Endothelial cell of umbilical vein (primary cell): Measurements from ENCODE around the gene B3GALNT1. TPM values are rescaled to one million over a fixed set of nuclear protein-coding genes. Genes with fewer than 3 reads are reported as not detected.
A peak's percentile ranks its signal among the peaks of the same experiment; 100 is the strongest.

Experiments used
- BruUV-seq: library from RNA; stranded (reverse); fragments of 400-500 nt; replicated peaks from 2 replicates; lab custom pipeline; 2021; lab: Mats Ljungman, UMichigan
- CTCF ChIA-PET: fragments of 300-600, 350-600 bp; sonication (Branson Sonifier 250); formaldehyde crosslinking; loops from one replicate; lab custom pipeline; 2021; ENCODE audit warnings: antibody characterized with exemption, inconsistent platforms; lab: Charles Lee
- POLR2A ChIA-PET: fragments of 300-600, 350-600 bp; sonication (Branson Sonifier 250); formaldehyde crosslinking; loops from one replicate; lab custom pipeline; 2021; ENCODE audit warnings: antibody characterized with exemption, inconsistent platforms; lab: Charles Lee
- DNase-seq: peaks from one replicate; pipeline ENCODE4 v3.0.0-alpha.2; 2011; ENCODE audit warnings: low read depth, low spot score
- FAIRE-seq: peaks from 2 replicates; lab custom pipeline; 2011; peaks lifted over from hg19 to GRCh38; lab: Jason Lieb, UNC
- H2AFZ ChIP-seq: 2 replicates; pipeline ENCODE4 v1.6.0; 2012; ENCODE audit warnings: low read depth, low read length, control low read depth, inconsistent platforms
- H3K27ac ChIP-seq: 2 replicates; pipeline ENCODE4 v1.5.1; 2011; ENCODE audit warnings: low read depth, mild to moderate bottlenecking, control low read depth, low read length, moderate library complexity; ENCODE audit not compliant: insufficient read depth
- H3K27me3 ChIP-seq, 2 experiments: 2 replicates each; pipeline versions ENCODE4 v1.6.0 to v1.6.1; 2011; ENCODE audit warnings: low read length in 2 of 2, mixed read lengths in 1 of 2; ENCODE audit not compliant: control insufficient read depth in 2 of 2, insufficient read depth in 2 of 2
- H3K36me3 ChIP-seq, 2 experiments: 2 replicates in 1 of 2; 3 replicates in 1 of 2; pipeline ENCODE4 v1.5.1; 2011; ENCODE audit warnings: low read length in 2 of 2, mild to moderate bottlenecking in 1 of 2, moderate library complexity in 1 of 2; ENCODE audit not compliant: control insufficient read depth in 2 of 2, insufficient read depth in 2 of 2; ENCODE audit errors: extremely low read depth in 1 of 2
- H3K4me1 ChIP-seq: 3 replicates; pipeline ENCODE4 v1.5.1; 2011; ENCODE audit warnings: mild to moderate bottlenecking, low read length; ENCODE audit not compliant: control insufficient read depth, insufficient read depth; ENCODE audit errors: extremely low read depth
- H3K4me2 ChIP-seq: 2 replicates; pipeline ENCODE4 v1.6.1; 2011; ENCODE audit warnings: low read length, control low read depth, mixed read lengths; ENCODE audit not compliant: insufficient read depth
- H3K4me3 ChIP-seq, 3 experiments: fragments of 200-600 bp in 1 of 3; sonication (generic), shearing (Covaris generic) in 1 of 3; replicated peaks in 1 of 3; 2 replicates each; pipeline ENCODE4 v1.5.1; 2011 to 2016; ENCODE audit warnings: control low read depth in 3 of 3, low read length in 3 of 3, mild to moderate bottlenecking in 2 of 3, inconsistent platforms in 1 of 3, low read depth in 1 of 3, moderate library complexity in 1 of 3; ENCODE audit not compliant: insufficient read depth in 1 of 3
- H3K79me2 ChIP-seq: 2 replicates; pipeline ENCODE4 v1.6.0; 2012; ENCODE audit warnings: low read length, inconsistent platforms; ENCODE audit not compliant: control insufficient read depth, insufficient read depth
- H3K9ac ChIP-seq: replicated peaks from 2 replicates; pipeline ENCODE3; 2011; ENCODE audit warnings: low read length, control low read depth; ENCODE audit not compliant: insufficient read depth; ENCODE audit errors: extremely low read depth
- H3K9me1 ChIP-seq: replicated peaks from 3 replicates; pipeline ENCODE4 v1.6.0; 2011; ENCODE audit warnings: mild to moderate bottlenecking, low read length; ENCODE audit not compliant: control insufficient read depth, insufficient read depth; ENCODE audit errors: extremely low read depth
- H3K9me3 ChIP-seq: replicated peaks from 2 replicates; pipeline ENCODE4 v1.5.1; 2012; ENCODE audit warnings: low read length, inconsistent platforms; ENCODE audit not compliant: control insufficient read depth, insufficient read depth
- H4K20me1 ChIP-seq: replicated peaks from 2 replicates; pipeline ENCODE3; 2011; ENCODE audit warnings: mild to moderate bottlenecking, low read length; ENCODE audit not compliant: control insufficient read depth, insufficient read depth; ENCODE audit errors: extremely low read depth
- CTCF ChIP-seq, 2 donors: IDR thresholded peaks; 1 replicate in 1 of 2; 2 replicates in 1 of 2; pipeline ENCODE4 v1.5.1; 2011; ENCODE audit warnings: low read length in 2 of 2, mild to moderate bottlenecking in 2 of 2, moderate library complexity in 2 of 2, control low read depth in 1 of 2, inconsistent platforms in 1 of 2, low read depth in 1 of 2; ENCODE audit not compliant: insufficient read depth in 1 of 2; ENCODE audit errors: extremely low read depth in 1 of 2
- EZH2 ChIP-seq: IDR thresholded peaks from 2 replicates; pipeline ENCODE4 v1.6.1; 2012; ENCODE audit warnings: borderline replicate concordance, low read depth, mild to moderate bottlenecking, moderate library complexity, low read length, inconsistent platforms; ENCODE audit not compliant: severe bottlenecking
- FOS ChIP-seq: IDR thresholded peaks from 2 replicates; pipeline ENCODE4 v1.6.1; 2011; ENCODE audit warnings: mild to moderate bottlenecking, low read length, moderate library complexity, borderline replicate concordance; ENCODE audit not compliant: insufficient read depth
- GATA2 ChIP-seq: IDR thresholded peaks from 2 replicates; pipeline ENCODE4 v1.7.0; 2011; ENCODE audit warnings: low read depth, mild to moderate bottlenecking, moderate library complexity, mixed read lengths, low read length; ENCODE audit not compliant: insufficient read length, insufficient read depth
- JUN ChIP-seq: IDR thresholded peaks from 2 replicates; pipeline ENCODE4 v1.6.1; 2011; ENCODE audit warnings: borderline replicate concordance, low read depth; ENCODE audit not compliant: insufficient read length, insufficient read depth
- MYC ChIP-seq: IDR thresholded peaks from one replicate; pipeline ENCODE4 v1.6.1; 2011; ENCODE audit warnings: mild to moderate bottlenecking, low read depth, low read length
- POLR2AphosphoS5 ChIP-seq: IDR thresholded peaks from 2 replicates; pipeline ENCODE4 v1.6.1; 2012; ENCODE audit warnings: low read depth, mild to moderate bottlenecking, control low read depth, low read length, moderate library complexity; ENCODE audit not compliant: insufficient read depth
- dilution Hi-C: fragments of 300-500 bp; cut with MboI; formaldehyde crosslinking; loops from one replicate; pipeline ENCODE4 v1.15.0; 2019; ENCODE audit warnings: low sequenced_read_pairs; ENCODE audit not compliant: extremely low pct_ligation_motif_present
- intact Hi-C: fragments of 100-400 bp; cut with micrococcal nuclease; formaldehyde crosslinking; loops from one replicate; pipeline ENCODE4 v1.10.0; 2022
- polyA plus RNA-seq, 4 experiments: library from polyadenylated mRNA; depleted of rRNA in 3 of 4; stranded (reverse) in 3 of 4; unstranded in 1 of 4; fragments of >200 nt; gene quantifications; 2 replicates each; pipeline versions ENCODE4 v1.2.1 to v1.2.3, GENCODE V29; 2011 to 2012; ENCODE audit warnings: missing spikeins in 1 of 4
- total RNA-seq: library from RNA; stranded (reverse); gene quantifications from 2 replicates; pipeline ENCODE4 v1.2.3, GENCODE V29; 2021

The B3GALNT1 gene
- total and polyA plus RNA-seq, 2 donors (not counting 3 experiments of a cell fraction or from before 2014, with no cell fraction given) = 19.4 to 29.4 TPM

- ChIA-PET POLR2A (no interaction called here), CTCF (no interaction called here)
- dilution Hi-C loops (no loop called here), intact Hi-C loops (no loop called here)
- no peaks in the 10 kb centered on the region for H3K27me3 ChIP-seq
- H3K4me1 ChIP-seq = peaks cover 11% of the 10 kb centered on the region
- DNase-seq (peak; percentile 74), FAIRE-seq (peak; percentile 76)
- no peak overlapping the region for H3K4me2 ChIP-seq
- H3K36me3 ChIP-seq = no peaks in the 10 kb centered on the region
- no TSS peak for BruUV-seq
- no peak for TF ChIP-seq POLR2AphosphoS5
- peak; percentile 4 for TF ChIP-seq JUN
- no peak for TF ChIP-seq EZH2
- TF ChIP-seq FOS = no peak
- no peak for TF ChIP-seq MYC
- no peak for TF ChIP-seq CTCF (IDR thresholded peaks at IDR 0.05; ENCODE audit: extremely low read depth in 1 of 2, insufficient read depth in 1 of 2, low read depth in 1 of 2, low read length in 2 of 2)
- TF ChIP-seq GATA2 = peak; percentile 20
- no peaks in the 10 kb centered on the region for H4K20me1 ChIP-seq
- no peaks in the 10 kb centered on the region for H3K79me2 ChIP-seq
- no peak overlapping the region for H2AFZ ChIP-seq
- H3K9me1 ChIP-seq = no peaks in the 10 kb centered on the region
- H3K9ac ChIP-seq = no peak overlapping the region
- H3K27ac ChIP-seq = no peak overlapping the region
- no peak overlapping the region for H3K4me3 ChIP-seq
- H3K9me3 ChIP-seq = peaks cover 5% of the 10 kb centered on the region
Measured at GRCh38 chr3:161117646-161118045, 12.5 kb upstream of the B3GALNT1 start.
